ENCODE results near the gene IER5L.
"Not testable (repeated sequence)": the region's sequence is repeated elsewhere in the genome, so short reads cannot be mapped to it uniquely, and the experiment has no call there.

IER5L gene

DNA sequence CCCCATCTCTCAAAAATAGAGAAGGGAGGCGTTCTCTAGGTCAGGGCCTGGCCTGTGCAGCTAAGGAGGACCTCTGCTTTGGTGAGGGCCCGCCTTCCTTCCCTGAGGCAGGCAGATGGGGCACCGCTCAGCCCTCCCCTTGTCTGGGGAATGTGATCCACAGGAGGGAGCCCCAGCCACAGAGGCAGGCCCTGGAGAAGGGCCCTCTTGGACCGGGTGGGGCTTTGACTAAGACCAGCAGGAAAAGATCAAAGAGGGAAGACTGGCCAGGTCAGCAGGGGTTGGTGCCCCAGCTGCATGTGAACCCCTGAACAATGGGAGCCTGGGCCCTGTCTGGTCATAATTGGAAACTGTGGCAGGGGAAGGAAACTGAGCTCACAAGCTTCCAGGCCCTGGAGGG, 45.0 kb downstream of the IER5L start:
- TF ChIP-seq, protein P1, sequence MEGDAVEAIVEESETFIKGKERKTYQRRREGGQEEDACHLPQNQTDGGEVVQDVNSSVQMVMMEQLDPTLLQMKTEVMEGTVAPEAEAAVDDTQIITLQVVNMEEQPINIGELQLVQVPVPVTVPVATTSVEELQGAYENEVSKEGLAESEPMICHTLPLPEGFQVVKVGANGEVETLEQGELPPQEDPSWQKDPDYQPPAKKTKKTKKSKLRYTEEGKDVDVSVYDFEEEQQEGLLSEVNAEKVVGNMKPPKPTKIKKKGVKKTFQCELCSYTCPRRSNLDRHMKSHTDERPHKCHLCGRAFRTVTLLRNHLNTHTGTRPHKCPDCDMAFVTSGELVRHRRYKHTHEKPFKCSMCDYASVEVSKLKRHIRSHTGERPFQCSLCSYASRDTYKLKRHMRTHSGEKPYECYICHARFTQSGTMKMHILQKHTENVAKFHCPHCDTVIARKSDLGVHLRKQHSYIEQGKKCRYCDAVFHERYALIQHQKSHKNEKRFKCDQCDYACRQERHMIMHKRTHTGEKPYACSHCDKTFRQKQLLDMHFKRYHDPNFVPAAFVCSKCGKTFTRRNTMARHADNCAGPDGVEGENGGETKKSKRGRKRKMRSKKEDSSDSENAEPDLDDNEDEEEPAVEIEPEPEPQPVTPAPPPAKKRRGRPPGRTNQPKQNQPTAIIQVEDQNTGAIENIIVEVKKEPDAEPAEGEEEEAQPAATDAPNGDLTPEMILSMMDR (IDR thresholded peaks at IDR 0.05; ENCODE audit: borderline replicate concordance, insufficient read depth, low read depth, low read length), result no peak
- H3K4me3 ChIP-seq (ENCODE audit: low read depth, low read length), result no peak overlapping the region

DNA sequence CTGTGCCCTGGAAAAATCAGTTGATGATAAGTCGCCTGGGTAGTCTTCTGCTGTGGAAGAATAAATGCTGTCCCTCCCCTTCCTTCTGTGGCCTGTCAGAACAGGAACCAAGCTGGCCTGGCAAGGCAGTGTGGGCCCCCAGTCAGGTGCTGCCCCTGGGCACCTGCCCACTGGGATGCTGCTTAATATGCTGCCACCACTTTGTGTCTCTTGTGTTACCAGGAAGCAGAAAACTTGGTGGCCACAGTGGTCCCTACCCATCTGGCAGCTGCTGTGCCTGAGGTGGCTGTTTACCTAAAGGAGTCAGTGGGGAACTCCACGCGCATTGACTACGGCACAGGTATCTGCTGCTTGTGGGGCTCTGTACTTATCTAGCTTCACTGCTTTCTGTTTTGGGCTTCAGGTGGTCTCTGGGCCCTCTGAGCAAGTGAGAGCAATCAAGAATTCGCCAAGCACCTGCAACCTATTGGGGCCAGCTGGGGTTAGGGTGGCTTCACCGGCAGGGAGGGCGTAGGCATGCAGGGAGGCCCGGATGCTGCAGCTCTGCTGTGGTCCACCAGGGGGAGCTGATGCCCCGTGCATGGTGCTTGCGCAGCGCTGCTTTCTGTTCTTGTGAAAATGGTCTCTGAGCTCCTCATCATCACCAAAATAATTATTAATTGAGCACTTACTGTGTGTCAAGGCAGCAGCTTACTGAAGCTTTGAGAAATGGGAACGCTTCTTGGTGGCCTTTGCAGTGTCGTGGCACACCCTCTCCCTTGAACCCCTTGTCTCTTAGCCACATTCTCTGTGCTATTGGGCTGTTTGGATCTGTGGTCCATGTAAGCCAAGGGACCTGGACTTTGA, 46.5 kb downstream of the IER5L start:
- H3K4me3 ChIP-seq (ENCODE audit: low read depth, low read length), result no peak overlapping the region
- TF ChIP-seq, protein P1 (IDR thresholded peaks at IDR 0.05; ENCODE audit: borderline replicate concordance, insufficient read depth, low read depth, low read length), result peak; percentile 99

GRCh38 chr9:129130791-129131190, 47.3 kb downstream of the IER5L start:
- TF ChIP-seq, protein P1 (IDR thresholded peaks at IDR 0.05; ENCODE audit: borderline replicate concordance, insufficient read depth, low read depth, low read length), result no peak

GRCh38 chr9:129130271-129130670, 47.8 kb downstream of the IER5L start:
- H3K4me3 ChIP-seq (ENCODE audit: low read depth, low read length), result not testable (repeated sequence)

More at GRCh38 chr9:129130791-129131190, 47.3 kb downstream of the IER5L start:
- no peak overlapping the region for H3K4me3 ChIP-seq (ENCODE audit: low read depth, low read length)

DNA sequence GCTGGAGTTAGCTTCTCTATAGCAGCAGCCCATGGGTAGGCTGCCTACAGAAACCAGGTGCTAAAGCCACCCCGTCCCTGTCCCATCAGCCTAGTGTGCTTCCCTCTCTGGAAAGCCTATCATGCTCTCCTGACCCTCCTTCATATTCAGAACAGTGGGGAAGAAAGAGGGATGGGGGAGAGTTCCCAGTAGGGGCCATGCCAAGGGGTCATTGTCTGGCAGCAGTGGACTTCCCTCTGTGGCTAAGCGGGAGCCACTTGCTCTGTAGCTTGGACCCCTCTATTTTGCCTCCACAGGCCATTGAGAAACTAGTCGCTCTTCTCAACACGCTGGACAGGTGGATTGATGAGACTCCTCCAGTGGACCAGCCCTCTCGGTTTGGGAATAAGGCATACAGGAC, 49.4 kb downstream of the IER5L start:
- H3K4me3 ChIP-seq (ENCODE audit: low read depth, low read length), result no peak overlapping the region
- TF ChIP-seq, protein P1 (IDR thresholded peaks at IDR 0.05; ENCODE audit: borderline replicate concordance, insufficient read depth, low read depth, low read length), result no peak

DNA sequence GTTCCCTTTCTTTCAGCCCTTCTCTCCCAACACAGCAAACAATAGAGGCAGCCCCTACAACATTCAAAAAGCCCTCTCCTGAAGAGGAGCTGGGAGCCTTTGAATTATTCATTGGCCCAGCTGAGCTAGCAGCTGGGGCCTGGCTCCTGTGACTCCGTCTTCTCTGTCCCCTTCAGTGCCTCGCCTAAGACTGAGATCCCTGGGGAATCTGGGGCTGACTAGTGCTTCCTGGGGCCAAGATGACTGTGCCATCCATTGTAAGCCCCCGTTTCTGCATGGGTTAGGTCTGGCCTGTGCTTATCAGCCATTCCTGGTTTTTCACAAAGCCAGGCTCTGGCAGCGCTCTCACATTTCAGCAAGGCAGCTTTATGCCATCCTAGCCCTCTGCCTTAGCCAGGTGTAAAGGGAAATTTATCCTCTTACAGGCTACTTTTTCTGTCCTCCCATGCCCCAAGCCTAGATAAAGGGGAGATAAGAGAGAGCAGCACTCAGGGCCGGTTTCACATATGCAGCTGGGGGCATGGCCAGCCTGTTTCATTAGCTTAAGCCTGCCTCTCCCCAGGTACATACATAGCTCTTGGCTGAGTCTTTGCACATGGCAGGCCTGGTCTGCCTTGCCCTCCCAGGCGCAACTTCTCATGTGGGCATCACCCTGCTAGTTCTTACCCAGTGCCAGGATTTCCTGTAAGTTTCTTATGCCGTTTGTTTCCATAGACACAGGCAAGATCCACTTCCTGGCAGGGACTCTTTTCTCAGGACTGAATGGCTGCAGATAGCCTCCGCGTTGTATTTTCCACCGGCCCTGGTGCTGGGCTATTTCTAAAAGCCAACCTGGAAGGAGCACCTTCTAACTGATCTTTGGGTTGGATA, 51.1 kb downstream of the IER5L start:
- TF ChIP-seq, protein P1 (IDR thresholded peaks at IDR 0.05; ENCODE audit: borderline replicate concordance, insufficient read depth, low read depth, low read length), result no peak
- H3K4me3 ChIP-seq (ENCODE audit: low read depth, low read length), result no peak overlapping the region
